Lung (tissue), 12 donors: ENCODE results near the gene RALGAPA2. TPM values are rescaled to one million over a fixed set of nuclear protein-coding genes. Genes with fewer than 3 reads are reported as not detected.

Source experiments
- ATAC-seq: fragments of 200-7000 bp; cut with Tn5 transposase; one replicate; pipeline ENCODE4 v1.9.1; 2020; ENCODE audit warnings: moderate number of reproducible peaks; ENCODE audit not compliant: insufficient read depth, low FRiP score
- DNase-seq, 3 donors: peaks; one replicate each; pipeline ENCODE4 v3.0.0-alpha.2; 2013 to 2017
- H3K27ac ChIP-seq, 2 donors: one replicate each; pipeline ENCODE4 v1.5.1; 2013; ENCODE audit warnings: mild to moderate bottlenecking in 2 of 2, moderate library complexity in 2 of 2, control low read depth in 1 of 2, inconsistent platforms in 1 of 2, low read depth in 1 of 2, low read length in 1 of 2
- H3K27me3 ChIP-seq, 3 donors: one replicate each; pipeline ENCODE4 v1.5.1; 2013; ENCODE audit warnings: low read length in 2 of 3; ENCODE audit not compliant: control insufficient read depth in 3 of 3, insufficient read depth in 3 of 3
- H3K36me3 ChIP-seq, 4 donors: one replicate each; pipeline ENCODE4 v1.5.1; 2013; ENCODE audit warnings: low read length in 4 of 4, mild to moderate bottlenecking in 1 of 4, moderate library complexity in 1 of 4; ENCODE audit not compliant: control insufficient read depth in 4 of 4, insufficient read depth in 4 of 4
- H3K4me1 ChIP-seq, 5 donors: one replicate each; pipeline ENCODE4 v1.5.1; 2013; ENCODE audit warnings: low read length in 5 of 5, mild to moderate bottlenecking in 2 of 5, moderate library complexity in 1 of 5; ENCODE audit not compliant: control insufficient read depth in 5 of 5, insufficient read depth in 5 of 5
- H3K4me3 ChIP-seq: one replicate; pipeline ENCODE4 v1.5.1; 2013; ENCODE audit warnings: mild to moderate bottlenecking, control low read depth, moderate library complexity
- H3K9ac ChIP-seq, 2 donors: one replicate each; pipeline ENCODE4 v1.5.1; 2013; ENCODE audit warnings: low read length in 2 of 2, control low read depth in 1 of 2; ENCODE audit not compliant: insufficient read depth in 1 of 2
- H3K9me3 ChIP-seq, 4 donors: one replicate each; pipeline ENCODE4 v1.5.1; 2013; ENCODE audit warnings: low read length in 3 of 4, mild to moderate bottlenecking in 1 of 4, moderate library complexity in 1 of 4; ENCODE audit not compliant: control insufficient read depth in 4 of 4, insufficient read depth in 3 of 4
- CTCF ChIP-seq: IDR thresholded peaks from 2 replicates; pipeline ENCODE4 v1.5.1; 2012; ENCODE audit warnings: mild to moderate bottlenecking; ENCODE audit errors: control extremely low read depth, extremely low read depth
- WGBS, 2 donors: extraction: QIAGEN DNeasy Blood & Tissue Kit; methylation state at CpG; one replicate each; pipeline ENCODE4 v1.1.7; 2013; 5-methylcytosine and 5-hydroxymethylcytosine counted together
- polyA plus RNA-seq, 2 donors: library from polyadenylated mRNA; stranded (reverse); fragments of 200-250 nt; gene quantifications; one replicate each; pipeline ENCODE4 v1.2.1, GENCODE V29; 2013
- total RNA-seq, 2 donors: library from RNA; depleted of rRNA in 1 of 2; stranded (reverse); fragments of >200 nt in 1 of 2; gene quantifications; one replicate each; pipeline ENCODE4 v1.2.1, GENCODE V29; 2014 to 2021
- donor health status: control.
- donor health status: control.
- donor health status: Bipolar disorder and iron deficiency.
- donor health status: healthy.
- donor health status: DM: yes; HTN: yes; CAD: no.

The RALGAPA2 gene
- total and polyA plus RNA-seq, 4 donors: 12.1 to 83.4 (median 55.6) TPM

- WGBS, 2 donors: 86 to 94% methylated on average over 1 of the region's 1 CpG
- DNase-seq (no peak), ATAC-seq (no peak)
- no peak for TF ChIP-seq CTCF
- H3K4me1 ChIP-seq: peaks cover 0 to 41% (median 4%) of the 10 kb centered on the region in 5 donors
- H3K9ac ChIP-seq: no peak overlapping the region
- no peaks in the 10 kb centered on the region for H3K9me3 ChIP-seq
- no peak overlapping the region for H3K4me3 ChIP-seq
- H3K36me3 ChIP-seq: peaks cover 20 to 37% (median 22%) of the 10 kb centered on the region in 4 donors
- H3K27me3 ChIP-seq: no peaks in the 10 kb centered on the region
- H3K27ac ChIP-seq: no peak overlapping the region
Observed at GRCh38 chr20:20500312-20500711, 212.1 kb downstream of the RALGAPA2 start.

GRCh38 chr20:20499439-20499838 is 213.0 kb downstream of the RALGAPA2 start:
- Histone ChIP-seq H3K27me3 (no peaks in the 10 kb centered on the region), H3K27ac (no peak overlapping the region), H3K4me1 (peaks cover 0 to 41% (median 4%) of the 10 kb centered on the region in 5 donors), H3K9ac (no peak overlapping the region), H3K9me3 (no peaks in the 10 kb centered on the region), H3K4me3 (no peak overlapping the region), H3K36me3 (peaks cover 21 to 34% (median 23%) of the 10 kb centered on the region in 4 donors)
- ATAC-seq (no peak), DNase-seq (peak; percentile 30 to 53 (median 51))
- no peak for TF ChIP-seq CTCF
- WGBS, 2 donors: 90 to 92% methylated on average over 5 of the region's 5 CpGs

- H3K36me3 ChIP-seq: peaks cover 21 to 33% (median 24%) of the 10 kb centered on the region in 4 donors
- H3K27ac ChIP-seq: no peak overlapping the region
- peaks cover 0 to 41% (median 4%) of the 10 kb centered on the region in 5 donors for H3K4me1 ChIP-seq
- WGBS, 2 donors: 52 to 65% methylated on average over 11 of the region's 11 CpGs
- no peak overlapping the region for H3K4me3 ChIP-seq
- no peak for TF ChIP-seq CTCF
- H3K27me3 ChIP-seq: no peaks in the 10 kb centered on the region
- no peak overlapping the region for H3K9ac ChIP-seq
- no peaks in the 10 kb centered on the region for H3K9me3 ChIP-seq
- DNase-seq (peak; percentile 89 to 96 (median 95)), ATAC-seq (no peak)
Observed at GRCh38 chr20:20498076-20498861, 214.2 kb downstream of the RALGAPA2 start.
